ENCODE results near the gene GADD45GIP1.
A peak's percentile ranks its signal among the peaks of the same experiment; 100 is the strongest.
"Not testable (repeated sequence)": the region's sequence is repeated elsewhere in the genome, so short reads cannot be mapped to it uniquely, and the experiment has no call there.

Gene GADD45GIP1

GRCh38 chr19:12943437-12944044 is 13.5 kb downstream of the GADD45GIP1 start:
- no peak for DNase-seq (ENCODE audit: low read depth in 2 of 3, low spot score in 1 of 3)

- DNase-seq (ENCODE audit: low read depth in 2 of 3, low spot score in 1 of 3): no peak
Observed at GRCh38 chr19:12940897-12941296, 16.1 kb downstream of the GADD45GIP1 start.

- no peak for DNase-seq (ENCODE audit: low read depth in 2 of 3, low spot score in 1 of 3)
Observed at GRCh38 chr19:12939975-12940423, 17.0 kb downstream of the GADD45GIP1 start.

GRCh38 chr19:12938779-12939601 is 18.0 kb downstream of the GADD45GIP1 start:
- peak in 1 of 3 donors; percentile 27 for DNase-seq (ENCODE audit: low read depth in 2 of 3, low spot score in 1 of 3)

GRCh38 chr19:12937927-12938778 is 18.9 kb downstream of the GADD45GIP1 start, which contains the start of gene CALR:
Gene CALR (plus strand): TSS chr19:12938609. CDS start chr19:12938680, 71 bp downstream.
- peak; percentile 97 to 100 (median 99) for DNase-seq (ENCODE audit: low read depth in 2 of 3, low spot score in 1 of 3)

GRCh38 chr19:12937093-12937926 is 19.7 kb downstream of the GADD45GIP1 start:
- DNase-seq (ENCODE audit: low read depth in 2 of 3, low spot score in 1 of 3): no peak

GRCh38 chr19:12936582-12936981 is 20.4 kb downstream of the GADD45GIP1 start:
- no peak for DNase-seq (ENCODE audit: low read depth in 2 of 3, low spot score in 1 of 3)

- DNase-seq (ENCODE audit: low read depth in 2 of 3, low spot score in 1 of 3): no peak
Observed at GRCh38 chr19:12935071-12935470, 22.0 kb downstream of the GADD45GIP1 start.

- DNase-seq (ENCODE audit: low read depth in 2 of 3, low spot score in 1 of 3): peak; percentile 86 to 88 (median 88)
Observed at GRCh38 chr19:12933287-12934072, 23.5 kb downstream of the GADD45GIP1 start, which contains the start of gene FARSA. Gene FARSA (minus strand): TSS chr19:12933711. CDS start chr19:12933696, 15 bp downstream.

- no peak for DNase-seq (ENCODE audit: low read depth in 2 of 3, low spot score in 1 of 3)
Observed at GRCh38 chr19:12932392-12933286, 24.4 kb downstream of the GADD45GIP1 start.

- no peak for DNase-seq (ENCODE audit: low read depth in 2 of 3, low spot score in 1 of 3)
Observed at GRCh38 chr19:12930002-12930645, 26.9 kb downstream of the GADD45GIP1 start.

GRCh38 chr19:12924621-12925310 is 32.3 kb downstream of the GADD45GIP1 start:
- DNase-seq (ENCODE audit: low read depth in 2 of 3, low spot score in 1 of 3): no peak

GRCh38 chr19:12922959-12923358 is 34.1 kb downstream of the GADD45GIP1 start:
- DNase-seq (ENCODE audit: low read depth in 2 of 3, low spot score in 1 of 3): no peak

GRCh38 chr19:12921047-12921446 is 36.0 kb downstream of the GADD45GIP1 start:
- DNase-seq (ENCODE audit: low read depth in 2 of 3, low spot score in 1 of 3): no peak

GRCh38 chr19:12918253-12918652 is 38.8 kb downstream of the GADD45GIP1 start:
- no peak for DNase-seq (ENCODE audit: low read depth in 2 of 3, low spot score in 1 of 3)

- not testable (repeated sequence) for DNase-seq (ENCODE audit: low read depth in 2 of 3, low spot score in 1 of 3)
Observed at GRCh38 chr19:12915860-12916259, 41.2 kb downstream of the GADD45GIP1 start.
